A673 (cell line): Measurements from ENCODE around the gene PCSK6. TPM values are rescaled to one million over a fixed set of nuclear protein-coding genes. Genes with fewer than 3 reads are reported as not detected.
A peak's percentile ranks its signal among the peaks of the same experiment; 100 is the strongest.
"Not testable (repeated sequence)": the region's sequence is repeated elsewhere in the genome, so short reads cannot be mapped to it uniquely, and the experiment has no call there.

ENCODE experiments used
- BruUV-seq: library from RNA; stranded (reverse); fragments of 400-500 nt; replicated peaks from 2 replicates; lab custom pipeline; 2021; lab: Mats Ljungman, UMichigan
- CTCF ChIA-PET: fragments of 300-600 bp; sonication (Branson Sonifier 250); formaldehyde crosslinking; loops from one replicate; lab custom pipeline; 2022; ENCODE audit warnings: antibody characterized with exemption; lab: Charles Lee
- POLR2A ChIA-PET: fragments of 300-600 bp; sonication (Branson Sonifier 250); formaldehyde crosslinking; loops from one replicate; lab custom pipeline; 2022; ENCODE audit warnings: antibody characterized with exemption; ENCODE audit not compliant: low non-redundant PET; lab: Charles Lee
- DNase-seq: peaks from one replicate; pipeline ENCODE4 v3.0.0-alpha.2; 2015; ENCODE audit warnings: low spot score
- H3K27ac ChIP-seq: fragments of 200-600 bp; sonication (generic); 2 replicates; pipeline ENCODE4 v1.5.1; 2016; ENCODE audit warnings: mixed run types, low read depth, mild to moderate bottlenecking, mixed read lengths, antibody characterized with exemption, low read length; ENCODE audit not compliant: poor library complexity, severe bottlenecking
- H3K27me3 ChIP-seq: fragments of 200-600 bp; sonication (generic); replicated peaks from 2 replicates; pipeline ENCODE4 v1.6.1; 2017; ENCODE audit warnings: mixed run types, low read depth, mild to moderate bottlenecking, mixed read lengths, antibody characterized with exemption, low read length; ENCODE audit not compliant: insufficient read depth, poor library complexity
- H3K36me3 ChIP-seq: fragments of 200-600 bp; sonication (generic); 2 replicates; pipeline ENCODE4 v1.6.1; 2016; ENCODE audit warnings: mixed run types, mild to moderate bottlenecking, mixed read lengths, antibody characterized with exemption, low read length; ENCODE audit not compliant: insufficient read depth, poor library complexity, severe bottlenecking
- H3K4me1 ChIP-seq: fragments of 200-600 bp; sonication (generic); 2 replicates; pipeline ENCODE4 v1.6.1; 2017; ENCODE audit warnings: mixed run types, mild to moderate bottlenecking, mixed read lengths, antibody characterized with exemption, low read length; ENCODE audit not compliant: insufficient read depth, poor library complexity, severe bottlenecking
- H3K4me3 ChIP-seq: fragments of 200-600 bp; sonication (generic); 2 replicates; pipeline ENCODE4 v1.5.1; 2016; ENCODE audit warnings: low read depth, mixed run types, mild to moderate bottlenecking, mixed read lengths, low read length; ENCODE audit not compliant: poor library complexity, severe bottlenecking
- H3K9me3 ChIP-seq: fragments of 200-600 bp; sonication (generic); 2 replicates; pipeline ENCODE4 v1.6.1; 2016; ENCODE audit warnings: mixed run types, low read depth, mild to moderate bottlenecking, mixed read lengths, antibody characterized with exemption, low read length; ENCODE audit not compliant: poor library complexity, severe bottlenecking
- CTCF ChIP-seq: fragments of 300-800, 200-600 bp; sonication (generic); conservative IDR thresholded peaks from 2 replicates; pipeline ENCODE4 v1.5.1; 2017; ENCODE audit warnings: low read depth, mild to moderate bottlenecking, antibody characterized with exemption, low read length, moderate library complexity, mixed read lengths
- EZH2 ChIP-seq: fragments of 200-600 bp; sonication (generic); IDR thresholded peaks from 2 replicates; pipeline ENCODE4 v1.6.1; 2017; ENCODE audit warnings: borderline replicate concordance, low read depth, mild to moderate bottlenecking, mixed read lengths, antibody characterized with exemption, low read length; ENCODE audit not compliant: poor library complexity, severe bottlenecking
- intact Hi-C: fragments of 100-400 bp; cut with micrococcal nuclease; formaldehyde crosslinking; loops from one replicate; pipeline ENCODE4 v1.10.0; 2022; ENCODE audit not compliant: unreplicated experiment
- total RNA-seq: library from RNA; stranded (reverse); gene quantifications from 2 replicates; pipeline ENCODE4 v1.2.3, GENCODE V29; 2021

PCSK6 gene
- total RNA-seq, 1 experiment from 2014 or later: 2.6 TPM

GRCh38 chr15:101457696-101458095, 31.8 kb downstream of the PCSK6 start:
- no peaks in the 10 kb centered on the region for H3K9me3 ChIP-seq
- no peak for DNase-seq
- no peaks in the 10 kb centered on the region for H3K4me1 ChIP-seq
- no TSS peak for BruUV-seq
- intact Hi-C loops: no loop called here
- H3K36me3 ChIP-seq: no peaks in the 10 kb centered on the region
- no peak for TF ChIP-seq CTCF
- no peak for TF ChIP-seq EZH2
- ChIA-PET CTCF (no interaction called here), POLR2A (no interaction called here)
- H3K27me3 ChIP-seq: no peaks in the 10 kb centered on the region
- H3K4me3 ChIP-seq: no peak overlapping the region
- no peak overlapping the region for H3K27ac ChIP-seq

- no peak overlapping the region for H3K27ac ChIP-seq
- no TSS peak for BruUV-seq
- no peaks in the 10 kb centered on the region for H3K9me3 ChIP-seq
- ChIA-PET CTCF (no interaction called here), POLR2A (no interaction called here)
- no peak overlapping the region for H3K4me3 ChIP-seq
- no peaks in the 10 kb centered on the region for H3K4me1 ChIP-seq
- intact Hi-C loops: no loop called here
- H3K27me3 ChIP-seq: no peaks in the 10 kb centered on the region
- no peak for DNase-seq
- TF ChIP-seq EZH2 (no peak), CTCF (no peak)
- no peaks in the 10 kb centered on the region for H3K36me3 ChIP-seq
Observed at GRCh38 chr15:101456057-101456739, 33.3 kb downstream of the PCSK6 start.

- ChIA-PET CTCF (no interaction called here), POLR2A (no interaction called here)
- intact Hi-C loops: no loop called here
- BruUV-seq: no TSS peak
- no peaks in the 10 kb centered on the region for H3K9me3 ChIP-seq
- TF ChIP-seq EZH2: no peak
- TF ChIP-seq CTCF: no peak
- no peaks in the 10 kb centered on the region for H3K27me3 ChIP-seq
- DNase-seq: peak; percentile 16
- H3K27ac ChIP-seq: no peak overlapping the region
- H3K36me3 ChIP-seq: no peaks in the 10 kb centered on the region
- no peaks in the 10 kb centered on the region for H3K4me1 ChIP-seq
- no peak overlapping the region for H3K4me3 ChIP-seq
Observed at GRCh38 chr15:101455291-101456025, 34.0 kb downstream of the PCSK6 start.

GRCh38 chr15:101454781-101455180, 34.7 kb downstream of the PCSK6 start:
- intact Hi-C loops, H3K27me3 ChIP-seq, H3K9me3 ChIP-seq, H3K4me1 ChIP-seq, H3K27ac ChIP-seq, H3K4me3 ChIP-seq, POLR2A ChIA-PET, H3K36me3 ChIP-seq, CTCF ChIA-PET, DNase-seq, BruUV-seq: not testable (repeated sequence)
